GM13977 (cell line): ENCODE measurements around the gene PIK3R6.

ENCODE experiments used
- DNase-seq: peaks from one replicate; pipeline ENCODE4 v3.0.0; 2012; ENCODE audit warnings: low spot score
- CTCF ChIP-seq: IDR thresholded peaks from 2 replicates; pipeline ENCODE4 v1.5.1; 2012; ENCODE audit warnings: mild to moderate bottlenecking, control low read depth; ENCODE audit not compliant: insufficient read depth; ENCODE audit errors: extremely low read depth, missing control alignments
- in situ Hi-C: fragments of 300-500 bp; cut with MboI; formaldehyde crosslinking; loops from one replicate; pipeline ENCODE4 v1.12.0; 2022; ENCODE audit warnings: low sequenced_read_pairs, low pct_unique_long_range_greater_than_20kb, mixed read lengths, inconsistent platforms; ENCODE audit not compliant: unreplicated experiment

PIK3R6 gene

GRCh38 chr17:8846768-8847211, 20.7 kb downstream of the PIK3R6 start:
- no peak for TF ChIP-seq CTCF
- in situ Hi-C loops = no loop called here
- no peak for DNase-seq

- DNase-seq = no peak
- no peak for TF ChIP-seq CTCF
Measured at GRCh38 chr17:8844229-8845218, 22.9 kb downstream of the PIK3R6 start.

DNA sequence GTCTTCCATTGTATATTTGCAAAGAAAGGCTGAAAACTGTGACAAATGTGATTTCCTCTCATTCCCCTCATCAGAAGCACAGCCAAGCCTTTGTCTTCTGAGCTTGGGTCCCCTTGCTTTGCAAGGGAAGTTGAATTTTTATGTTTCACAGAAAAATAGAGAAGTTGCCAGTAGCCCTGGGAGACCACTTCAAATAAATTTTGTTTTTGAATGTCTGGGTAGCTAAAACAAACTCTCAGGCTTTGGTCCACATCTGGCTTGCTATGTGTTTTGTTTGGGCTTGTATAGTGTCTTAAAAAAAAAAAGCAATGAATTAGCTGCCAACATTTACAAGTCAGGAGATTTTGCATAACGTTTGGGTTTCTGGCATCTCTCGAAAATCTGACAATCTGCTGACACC, 24.1 kb downstream of the PIK3R6 start:
- in situ Hi-C loops = no loop called here
- TF ChIP-seq CTCF = no peak
- no peak for DNase-seq

More at GRCh38 chr17:8844229-8845218, 22.9 kb downstream of the PIK3R6 start:
- in situ Hi-C loops = no loop called here

DNA sequence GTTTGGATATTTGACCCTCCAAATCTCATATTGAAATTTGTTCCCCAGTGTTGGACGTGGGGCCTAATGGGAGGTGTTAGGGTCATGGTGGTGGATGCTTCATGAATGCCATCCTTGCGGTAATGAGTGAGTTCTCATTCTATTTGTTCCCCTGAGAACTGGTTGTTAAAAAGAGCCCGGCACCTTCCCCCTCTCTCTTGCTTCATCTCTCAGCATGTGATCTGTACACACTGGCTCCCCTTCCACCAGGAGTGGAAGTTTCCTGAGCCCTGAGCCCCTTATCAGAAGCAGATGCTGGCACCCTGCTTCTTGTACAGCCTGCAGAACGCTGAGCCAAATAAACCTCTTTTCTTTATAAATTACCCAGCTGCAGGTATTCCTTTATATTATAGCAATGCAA, 25.6 kb downstream of the PIK3R6 start:
- no peak for DNase-seq
- TF ChIP-seq CTCF = no peak

GRCh38 chr17:8839410-8839935, 28.0 kb downstream of the PIK3R6 start:
- no peak for DNase-seq
- TF ChIP-seq CTCF = no peak
- in situ Hi-C loops = no loop called here

More for the DNA sequence above, 25.6 kb downstream of the PIK3R6 start:
- in situ Hi-C loops = no loop called here

DNA sequence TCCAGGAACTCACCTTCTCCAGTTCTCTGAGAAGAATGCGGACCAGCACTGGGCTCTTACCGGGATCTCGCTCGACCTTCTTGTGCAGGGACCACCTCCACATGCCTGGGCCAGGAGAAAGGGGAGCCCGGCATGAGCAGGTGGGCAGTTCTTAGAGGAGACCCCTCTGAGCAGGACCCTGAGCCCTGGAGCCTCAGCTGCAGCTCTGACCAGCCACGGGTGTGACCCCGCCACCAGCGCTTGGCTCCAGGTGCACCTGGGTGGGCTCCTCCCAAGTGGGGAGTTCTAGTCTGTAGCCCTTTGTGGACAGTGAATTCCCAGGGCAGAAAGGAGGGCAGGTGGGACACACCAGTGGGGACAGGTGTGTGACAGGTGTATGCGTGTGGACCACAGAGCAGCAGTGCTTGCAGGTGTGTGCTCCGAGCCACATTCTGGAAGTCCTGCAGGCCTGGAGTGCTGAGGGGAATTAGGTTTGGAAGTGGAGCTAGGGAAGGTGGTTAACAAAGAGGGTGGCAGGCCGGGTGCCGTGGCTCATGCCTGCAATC, 28.9 kb downstream of the PIK3R6 start:
- DNase-seq = no peak
- in situ Hi-C loops = no loop called here
- TF ChIP-seq CTCF = no peak
